ENCODE results near the gene SPPL2B.

DNA sequence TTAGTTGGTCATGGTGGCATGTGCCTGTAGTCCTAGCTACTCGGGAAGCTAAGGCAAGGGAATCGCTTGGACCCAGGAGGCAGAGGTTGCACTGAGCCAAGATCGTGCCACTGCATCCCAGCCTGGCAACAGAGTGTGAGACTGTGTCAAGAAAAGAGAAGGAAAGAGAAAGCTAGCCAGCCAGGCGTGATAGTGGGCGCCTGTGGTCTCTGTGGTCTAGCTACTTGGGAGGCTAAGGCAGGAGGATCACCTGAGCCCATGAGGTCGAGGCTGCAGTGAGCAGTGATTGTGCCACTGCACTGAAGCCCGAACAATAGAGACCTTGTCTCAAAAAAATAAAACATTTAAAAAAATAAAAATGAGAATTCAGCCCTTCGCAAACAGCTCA is 65.6 kb downstream of the SPPL2B start:
- TF ChIP-seq POLR2AphosphoS5 (IDR thresholded peaks at IDR 0.05), result no peak
- TF ChIP-seq, protein P1, sequence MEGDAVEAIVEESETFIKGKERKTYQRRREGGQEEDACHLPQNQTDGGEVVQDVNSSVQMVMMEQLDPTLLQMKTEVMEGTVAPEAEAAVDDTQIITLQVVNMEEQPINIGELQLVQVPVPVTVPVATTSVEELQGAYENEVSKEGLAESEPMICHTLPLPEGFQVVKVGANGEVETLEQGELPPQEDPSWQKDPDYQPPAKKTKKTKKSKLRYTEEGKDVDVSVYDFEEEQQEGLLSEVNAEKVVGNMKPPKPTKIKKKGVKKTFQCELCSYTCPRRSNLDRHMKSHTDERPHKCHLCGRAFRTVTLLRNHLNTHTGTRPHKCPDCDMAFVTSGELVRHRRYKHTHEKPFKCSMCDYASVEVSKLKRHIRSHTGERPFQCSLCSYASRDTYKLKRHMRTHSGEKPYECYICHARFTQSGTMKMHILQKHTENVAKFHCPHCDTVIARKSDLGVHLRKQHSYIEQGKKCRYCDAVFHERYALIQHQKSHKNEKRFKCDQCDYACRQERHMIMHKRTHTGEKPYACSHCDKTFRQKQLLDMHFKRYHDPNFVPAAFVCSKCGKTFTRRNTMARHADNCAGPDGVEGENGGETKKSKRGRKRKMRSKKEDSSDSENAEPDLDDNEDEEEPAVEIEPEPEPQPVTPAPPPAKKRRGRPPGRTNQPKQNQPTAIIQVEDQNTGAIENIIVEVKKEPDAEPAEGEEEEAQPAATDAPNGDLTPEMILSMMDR (IDR thresholded peaks at IDR 0.05), result no peak
- TF ChIP-seq POLR2A (IDR thresholded peaks at IDR 0.05), result no peak

All from upper lobe of left lung (tissue), 4 donors.